Raji (cell line): ENCODE results near the gene DENND4A.

Source experiments
- POLR2A ChIP-seq: IDR thresholded peaks from 2 replicates; pipeline ENCODE4 v1.6.1; 2011; ENCODE audit warnings: low read depth, low read length, control low read depth; ENCODE audit not compliant: insufficient read depth

DENND4A gene

DNA sequence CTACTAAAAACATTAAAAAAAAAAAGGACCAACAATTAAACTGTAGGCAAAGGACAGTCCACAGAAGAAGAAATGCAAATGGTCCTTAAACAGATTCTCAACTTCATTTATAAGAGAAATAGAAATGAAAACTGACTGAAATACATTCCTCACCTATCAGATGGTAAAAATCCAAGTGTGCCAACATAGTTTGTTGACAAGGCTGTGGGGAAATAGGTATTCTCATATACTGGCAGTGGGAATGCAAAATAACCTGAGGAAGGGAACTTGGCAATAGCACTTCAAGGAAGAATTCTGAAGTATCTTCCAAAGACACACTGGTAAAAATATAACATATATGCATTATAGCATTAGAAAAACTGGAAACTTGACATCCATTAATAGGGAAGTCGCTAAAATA lies 116.5 kb downstream of the DENND4A start:
- TF ChIP-seq POLR2A, result no peak

DNA sequence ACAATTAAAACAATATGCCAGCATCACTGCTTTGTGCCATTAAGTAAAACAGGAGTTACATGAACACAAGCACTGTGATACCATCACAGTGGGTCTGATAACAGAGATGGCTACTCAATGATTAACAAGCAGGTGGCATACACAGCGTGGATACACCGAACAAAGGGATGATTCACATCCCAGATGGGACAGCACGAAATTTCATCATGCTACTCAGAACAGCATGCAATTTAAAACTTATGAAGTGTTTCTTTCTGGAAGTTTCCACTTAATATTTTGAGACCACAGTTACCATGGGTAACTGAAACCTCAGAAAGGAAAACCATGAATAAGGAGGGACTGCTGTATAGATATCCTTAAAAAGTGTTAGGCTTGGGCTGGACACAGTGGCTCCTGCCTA lies 125.8 kb downstream of the DENND4A start:
- TF ChIP-seq POLR2A, result no peak

DNA sequence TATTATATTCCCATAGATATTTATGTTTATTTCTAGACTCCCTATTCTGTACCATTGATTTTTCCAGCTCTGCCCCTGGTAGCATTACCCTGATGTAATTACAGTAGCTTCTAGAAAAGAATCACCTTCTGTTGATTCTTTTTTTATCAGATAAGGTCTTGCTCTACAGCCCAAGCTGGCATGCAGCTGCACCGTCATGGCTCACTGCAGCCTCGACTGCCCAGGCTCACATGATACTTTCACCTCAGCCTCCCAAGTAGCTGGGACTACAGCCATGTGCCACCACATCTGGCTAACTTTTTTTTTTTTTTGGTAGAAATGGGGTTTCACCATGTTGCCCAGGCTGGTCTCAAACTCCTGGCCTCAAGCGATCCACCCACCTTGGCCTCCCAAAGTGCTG lies 128.6 kb downstream of the DENND4A start:
- no peak for TF ChIP-seq POLR2A

DNA sequence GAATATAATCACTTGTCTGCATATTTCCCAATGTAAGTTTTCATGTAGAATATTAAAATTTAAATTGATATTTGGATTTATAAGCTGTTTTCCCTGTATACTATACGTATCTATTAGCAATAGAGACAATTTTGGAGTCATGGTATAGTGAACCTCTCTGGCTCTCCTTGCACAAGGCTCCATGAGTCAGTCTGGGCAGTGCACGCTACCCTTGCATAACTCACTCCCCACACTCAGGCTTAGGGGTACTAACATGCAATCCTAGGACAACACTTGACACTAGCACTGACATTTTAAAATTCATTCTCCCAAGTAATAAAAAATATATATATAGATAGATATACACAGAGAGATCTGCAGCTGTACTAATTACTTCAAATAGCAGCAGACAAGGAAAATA lies 131.2 kb downstream of the DENND4A start:
- TF ChIP-seq POLR2A, result no peak

DNA sequence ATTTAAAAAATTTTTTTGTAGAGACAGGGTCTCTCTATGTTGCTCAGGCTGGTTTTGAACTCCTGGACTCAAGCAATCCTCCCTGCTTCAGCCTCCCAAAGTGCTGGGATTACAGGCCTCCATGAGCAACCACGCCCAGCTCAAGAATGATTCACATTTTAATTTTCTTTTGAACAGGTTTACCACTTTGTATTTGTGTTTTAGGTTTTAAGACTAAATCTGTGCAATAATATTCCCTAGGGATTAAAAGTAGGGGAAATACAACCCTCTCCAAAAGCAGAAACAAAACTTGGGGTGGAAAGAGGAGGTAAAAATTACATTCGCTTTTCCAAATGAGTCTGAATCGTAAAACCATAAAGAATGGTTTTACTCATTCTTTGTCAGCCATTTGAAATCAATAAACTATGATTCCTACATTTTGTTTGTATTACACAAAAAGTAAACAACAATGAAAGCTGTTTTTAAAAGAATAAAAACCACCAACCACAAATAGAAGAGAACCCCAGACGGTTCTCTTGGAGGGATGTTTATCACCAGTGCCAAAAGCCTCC lies 132.5 kb downstream of the DENND4A start:
- TF ChIP-seq POLR2A, result no peak

DNA sequence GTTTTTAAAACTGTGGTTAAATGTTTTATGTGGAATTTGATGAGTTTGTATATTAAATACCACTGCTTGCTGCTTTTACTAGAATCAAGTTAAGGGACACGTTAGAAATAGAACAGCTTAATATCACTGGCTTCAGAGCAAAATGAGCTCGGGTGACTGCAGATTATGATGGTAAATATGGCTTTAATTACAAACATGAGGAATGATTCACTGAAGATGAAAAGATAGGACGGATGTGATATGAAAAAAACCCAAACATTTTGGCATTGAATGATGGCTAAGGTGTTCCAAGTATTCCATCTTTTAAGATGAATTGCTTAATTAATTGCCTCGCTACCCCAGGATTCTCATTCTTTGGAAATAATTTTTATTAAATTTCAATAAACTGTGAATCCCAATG lies 136.6 kb downstream of the DENND4A start:
- TF ChIP-seq POLR2A, result no peak

DNA sequence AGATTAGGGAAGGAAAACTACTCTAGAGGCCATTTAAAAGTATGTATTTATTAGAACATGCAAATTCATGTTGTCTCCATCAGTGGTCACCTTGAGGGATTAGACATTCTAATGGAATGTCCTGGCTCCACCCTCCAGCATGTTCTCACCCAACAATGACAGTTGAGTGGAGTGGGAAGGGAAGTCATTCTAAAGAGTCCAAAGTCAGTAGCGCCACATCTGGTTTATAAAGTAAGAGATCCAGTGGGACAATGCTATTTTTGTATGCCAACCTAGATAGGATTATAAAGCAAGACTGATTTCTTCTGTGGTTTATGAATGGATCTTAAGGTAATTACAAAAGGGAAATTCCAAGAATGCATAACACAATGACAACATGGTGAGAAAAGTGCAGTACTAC lies 137.1 kb downstream of the DENND4A start:
- TF ChIP-seq POLR2A, result no peak

DNA sequence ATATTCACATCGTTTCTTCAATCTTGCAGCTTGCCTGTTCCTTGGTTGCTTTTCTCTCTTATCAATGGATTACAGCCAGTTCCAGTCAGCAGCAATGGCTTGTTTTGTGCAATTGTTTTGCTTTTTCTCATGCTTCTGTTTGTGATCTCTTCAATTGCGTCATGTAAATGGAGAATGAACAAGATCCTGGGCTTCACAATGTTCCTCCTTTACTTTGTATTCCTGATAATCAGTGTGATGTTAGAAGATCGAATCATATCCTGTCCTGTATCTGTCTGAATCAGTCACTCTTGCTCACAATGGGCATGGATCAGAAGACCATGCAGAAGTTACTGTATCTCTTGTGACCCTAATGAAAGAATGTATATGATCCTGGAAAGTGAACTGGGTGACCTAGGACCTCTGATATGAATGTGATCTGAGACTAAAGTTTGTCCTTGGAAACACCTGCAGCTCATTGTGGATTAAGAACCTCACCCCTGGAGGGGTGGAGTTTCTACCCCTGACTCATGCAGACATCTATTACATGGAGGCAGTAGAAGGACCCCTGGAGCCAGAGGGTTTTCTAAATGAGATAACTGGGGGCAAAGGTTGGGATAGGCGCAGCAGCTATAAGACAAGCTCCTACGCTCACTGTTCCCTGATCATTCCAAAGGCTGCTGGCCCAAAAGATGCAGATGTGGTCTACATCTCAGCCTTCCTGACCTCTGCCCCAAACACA lies 138.1 kb downstream of the DENND4A start:
- no peak for TF ChIP-seq POLR2A

DNA sequence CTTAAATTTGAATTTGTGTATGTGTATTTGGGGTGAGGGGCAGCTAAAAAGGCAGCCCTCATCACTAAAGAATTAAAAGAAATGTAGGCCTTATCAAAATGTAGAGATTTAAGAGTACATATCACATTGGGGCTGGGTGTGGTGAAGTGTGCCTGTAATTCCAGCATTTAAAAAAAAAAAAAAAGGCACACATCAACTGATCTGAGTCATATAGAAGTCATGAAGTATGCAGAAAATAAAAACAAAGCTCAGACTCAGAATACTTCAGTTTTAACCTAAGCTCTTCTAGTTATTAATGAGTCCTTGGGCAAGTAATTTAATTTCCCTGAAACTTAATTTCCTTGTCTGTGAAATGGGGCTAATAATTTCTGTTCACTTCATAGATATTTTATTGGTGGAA lies 138.8 kb downstream of the DENND4A start:
- no peak for TF ChIP-seq POLR2A

DNA sequence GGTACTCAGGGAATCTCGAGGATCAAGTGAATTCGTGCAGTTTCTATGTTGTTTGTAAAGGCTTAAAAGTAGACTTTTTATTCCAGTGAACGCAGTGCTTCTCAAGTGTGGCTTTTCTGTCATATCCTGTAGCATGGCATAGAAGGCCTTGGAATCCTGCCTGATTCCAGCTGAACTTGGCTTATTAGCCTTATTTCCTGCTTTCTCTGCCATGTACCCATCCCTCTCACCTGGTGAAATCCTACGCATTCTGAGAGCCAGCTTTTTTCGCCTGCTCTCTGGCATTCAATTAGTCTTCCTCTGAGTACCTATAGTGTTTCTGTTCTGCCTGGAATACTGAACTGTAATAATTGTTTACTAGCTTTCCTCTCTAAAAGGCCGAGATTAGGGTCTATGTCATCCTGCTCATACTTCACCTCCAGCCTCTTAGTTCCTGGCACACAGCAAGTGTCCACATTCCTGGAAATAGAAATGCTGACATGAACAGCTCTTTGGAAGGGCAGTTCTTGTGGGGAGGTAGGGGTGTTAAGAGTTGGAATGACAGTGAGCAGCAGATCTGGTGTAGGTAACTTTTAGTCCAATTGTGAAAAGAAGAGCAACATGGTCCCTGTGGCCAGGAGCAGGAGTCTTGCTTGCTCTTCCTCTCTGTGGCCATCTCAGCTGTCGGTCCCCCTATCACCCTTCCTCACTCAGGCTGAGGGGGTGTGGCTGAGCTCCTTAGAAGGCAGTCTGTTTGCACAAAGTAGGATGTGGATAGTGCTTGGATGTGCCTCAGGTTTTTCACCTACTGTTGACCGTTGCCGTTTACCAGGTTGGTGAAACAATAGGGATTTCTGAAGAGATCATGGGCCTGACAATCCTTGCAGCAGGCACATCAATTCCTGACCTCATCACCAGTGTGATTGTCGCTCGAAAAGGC lies 140.0 kb downstream of the DENND4A start:
- TF ChIP-seq POLR2A, result no peak

DNA sequence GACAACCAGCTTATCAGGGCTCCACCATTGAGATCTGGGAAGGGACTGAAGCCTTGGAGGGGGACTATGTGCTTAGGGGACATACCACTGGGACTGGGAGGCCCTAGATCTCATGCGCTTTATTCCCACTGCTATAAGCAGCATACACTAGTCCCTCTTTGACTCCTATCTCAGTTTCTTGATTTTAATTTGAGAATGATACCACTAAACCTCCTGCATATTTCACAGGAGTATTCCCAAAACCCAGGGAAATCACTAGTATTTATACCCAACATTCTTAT lies 141.1 kb downstream of the DENND4A start:
- TF ChIP-seq POLR2A, result no peak

DNA sequence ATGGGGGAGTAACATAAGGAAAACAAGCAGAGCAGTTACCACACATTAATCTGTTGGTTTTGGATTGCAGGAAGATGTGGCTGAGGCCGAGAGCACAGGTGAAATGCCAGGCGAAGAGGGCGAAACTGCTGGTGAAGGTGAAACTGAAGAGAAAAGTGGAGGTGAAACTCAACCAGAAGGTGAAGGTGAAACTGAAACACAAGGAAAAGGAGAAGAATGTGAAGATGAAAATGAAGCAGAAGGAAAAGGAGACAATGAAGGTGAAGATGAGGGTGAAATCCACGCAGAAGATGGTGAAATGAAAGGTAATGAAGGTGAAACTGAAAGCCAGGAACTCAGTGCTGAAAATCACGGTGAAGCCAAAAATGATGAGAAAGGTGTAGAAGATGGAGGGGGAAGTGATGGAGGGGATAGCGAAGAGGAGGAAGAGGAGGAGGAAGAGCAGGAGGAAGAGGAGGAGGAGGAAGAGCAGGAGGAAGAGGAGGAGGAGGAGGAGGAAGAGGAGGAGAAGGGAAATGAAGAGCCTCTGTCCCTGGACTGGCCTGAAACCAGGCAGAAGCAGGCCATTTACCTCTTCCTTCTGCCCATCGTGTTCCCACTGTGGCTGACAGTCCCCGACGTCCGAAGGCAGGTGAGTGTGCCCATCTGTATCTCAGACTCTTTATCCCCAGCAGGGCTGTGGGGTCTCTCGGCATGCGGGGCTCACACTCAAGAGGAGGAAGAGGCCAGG lies 141.6 kb downstream of the DENND4A start:
- TF ChIP-seq POLR2A, result no peak

DNA sequence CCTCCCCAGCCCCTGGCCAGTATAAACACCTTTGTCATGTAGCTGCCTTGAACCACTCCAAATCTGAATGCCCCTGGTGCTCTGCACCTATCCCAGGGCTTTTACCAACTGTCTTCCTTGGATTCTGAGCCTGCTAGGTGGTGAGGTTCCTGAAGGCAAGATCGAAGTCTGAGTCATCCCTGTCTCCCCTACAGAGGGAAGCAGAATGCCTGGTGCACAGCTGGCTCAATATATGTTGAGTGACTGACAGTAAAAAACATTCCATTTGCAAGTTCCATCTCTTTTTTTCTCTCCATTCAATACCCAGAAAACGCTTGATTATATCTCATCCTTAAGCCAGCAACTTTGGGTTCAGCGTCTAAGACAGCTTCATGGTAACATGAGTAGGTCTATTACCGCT lies 145.6 kb downstream of the DENND4A start:
- no peak for TF ChIP-seq POLR2A

DNA sequence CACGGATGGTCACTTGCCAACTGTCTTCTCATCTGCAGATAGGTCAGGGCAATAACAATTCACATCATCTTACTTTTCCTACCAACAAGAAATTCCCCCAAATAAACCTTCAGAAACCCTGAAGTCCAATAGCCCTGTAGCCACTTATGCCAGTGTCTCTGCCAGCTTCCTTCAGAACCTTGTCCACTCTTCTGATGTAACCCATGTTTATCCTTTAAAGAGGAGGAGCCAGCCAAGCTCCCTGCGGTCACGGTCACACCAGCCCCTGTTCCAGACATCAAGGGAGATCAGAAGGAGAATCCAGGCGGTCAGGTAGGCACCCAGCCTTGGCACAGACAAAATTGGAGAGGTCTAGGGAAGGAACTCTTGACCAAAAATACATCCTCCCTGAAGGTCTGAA lies 146.7 kb downstream of the DENND4A start:
- TF ChIP-seq POLR2A, result no peak

DNA sequence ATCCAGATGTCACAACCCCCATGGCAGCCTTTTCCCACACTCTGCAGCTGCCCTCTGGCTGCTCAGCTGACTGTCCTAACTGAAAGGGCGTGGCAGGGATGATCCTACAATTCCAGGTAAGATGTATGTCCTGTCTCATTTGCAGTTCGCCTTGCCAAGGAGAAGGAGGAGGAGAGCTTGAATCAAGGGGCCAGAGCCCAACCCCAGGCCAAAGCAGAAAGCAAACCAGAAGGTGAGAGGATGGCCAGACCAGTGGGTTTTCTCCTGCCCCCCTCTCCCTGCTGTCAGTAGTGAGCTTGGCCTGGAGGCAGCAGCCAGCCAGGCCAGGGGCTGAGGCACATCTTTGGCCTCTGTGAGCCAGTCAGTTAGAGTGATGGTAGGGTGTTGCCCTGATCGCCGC lies 147.8 kb downstream of the DENND4A start:
- TF ChIP-seq POLR2A, result no peak

DNA sequence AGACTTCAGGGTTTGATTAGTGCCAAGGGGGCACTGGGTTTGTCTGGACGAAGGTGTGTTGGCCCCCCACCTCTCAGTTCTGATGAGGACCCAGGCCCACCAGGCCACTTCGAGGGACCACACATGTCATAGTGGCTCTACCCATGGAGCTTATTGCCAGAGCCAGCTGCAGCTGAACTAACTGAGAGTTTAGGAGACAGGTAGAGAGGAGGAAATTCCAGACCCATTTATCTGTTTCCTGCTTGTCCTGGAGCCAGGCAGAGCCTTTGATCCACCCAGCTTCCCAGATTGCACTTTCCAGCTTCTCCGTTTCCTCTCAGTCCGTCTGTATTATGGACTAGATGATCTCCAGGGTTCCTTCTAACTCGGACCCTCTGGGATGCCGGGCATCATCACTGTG lies 149.5 kb downstream of the DENND4A start:
- no peak for TF ChIP-seq POLR2A
